PC-9 (cell line): Measurements from ENCODE around the gene C19orf25. TPM values are rescaled to one million over a fixed set of nuclear protein-coding genes. Genes with fewer than 3 reads are reported as not detected.

Experiments used
- BruUV-seq: library from RNA; stranded (reverse); fragments of 400-500 nt; replicated peaks from 2 replicates; lab custom pipeline; 2021; lab: Mats Ljungman, UMichigan
- CTCF ChIA-PET: fragments of 300-600 bp; sonication (Branson Sonifier 250); formaldehyde crosslinking; loops from one replicate; lab custom pipeline; 2022; ENCODE audit warnings: antibody characterized with exemption; lab: Charles Lee
- POLR2A ChIA-PET: fragments of 300-600 bp; sonication (Branson Sonifier 250); formaldehyde crosslinking; loops from one replicate; lab custom pipeline; 2022; ENCODE audit warnings: antibody characterized with exemption; ENCODE audit not compliant: unreplicated experiment; lab: Charles Lee
- DNase-seq, 2 experiments: peaks; one replicate each; pipeline versions ENCODE4 v3.0.0 to v3.0.0-alpha.2; 2015 to 2022; ENCODE audit warnings: mixed read lengths in 1 of 2
- H2AFZ ChIP-seq: fragments of 200-600 bp; sonication (generic); 2 replicates; pipeline ENCODE4 v1.8.1; 2017; ENCODE audit warnings: antibody characterized with exemption
- H3F3A ChIP-seq: fragments of 200-600 bp; sonication (generic); 2 replicates; pipeline ENCODE4 v1.8.1; 2017; ENCODE audit warnings: antibody characterized with exemption, mild to moderate bottlenecking, low read depth; ENCODE audit not compliant: insufficient read depth
- H3K27ac ChIP-seq: fragments of 200-600 bp; sonication (generic); 2 replicates; pipeline ENCODE4 v1.6.1; 2016; ENCODE audit warnings: mixed run types
- H3K27me3 ChIP-seq: fragments of 200-600 bp; sonication (generic); 2 replicates; pipeline ENCODE4 v1.6.1; 2016; ENCODE audit warnings: low read depth, mixed run types; ENCODE audit not compliant: insufficient read depth
- H3K36me3 ChIP-seq: fragments of 200-600 bp; sonication (generic); 2 replicates; pipeline ENCODE4 v1.6.1; 2016; ENCODE audit warnings: low read depth, mixed run types
- H3K4me1 ChIP-seq: fragments of 200-600 bp; sonication (generic); replicated peaks from 2 replicates; pipeline ENCODE4 v1.6.1; 2016; ENCODE audit warnings: mixed run types; ENCODE audit not compliant: insufficient read depth
- H3K4me2 ChIP-seq: fragments of 200-600 bp; sonication (generic); 2 replicates; pipeline ENCODE4 v1.6.1; 2017; ENCODE audit warnings: mixed run types
- H3K4me3 ChIP-seq: fragments of 200-600 bp; sonication (generic); 2 replicates; pipeline ENCODE4 v1.6.1; 2016; ENCODE audit warnings: mixed run types
- H3K79me2 ChIP-seq: fragments of 200-600 bp; sonication (generic); 2 replicates; pipeline ENCODE4 v1.6.1; 2017; ENCODE audit warnings: low read depth, mixed run types
- H3K9me2 ChIP-seq: fragments of 200-600 bp; sonication (generic); 2 replicates; pipeline ENCODE4 v1.8.1; 2017; ENCODE audit warnings: mild to moderate bottlenecking; ENCODE audit not compliant: insufficient read depth
- H3K9me3 ChIP-seq: fragments of 200-600 bp; sonication (generic); 2 replicates; pipeline ENCODE4 v1.8.1; 2016; ENCODE audit warnings: low read depth; ENCODE audit not compliant: insufficient read depth
- H4K20me1 ChIP-seq: fragments of 200-600 bp; sonication (generic); 2 replicates; pipeline ENCODE4 v1.8.1; 2017; ENCODE audit not compliant: insufficient read depth
- EZH2 ChIP-seq: fragments of 200-600 bp; sonication (generic); IDR thresholded peaks from 2 replicates; pipeline ENCODE4 v1.8.0; 2017; ENCODE audit warnings: antibody characterized with exemption, low read depth
- intact Hi-C: fragments of 100-400 bp; cut with micrococcal nuclease; formaldehyde crosslinking; loops from one replicate; pipeline ENCODE4 v1.10.0; 2022; ENCODE audit not compliant: unreplicated experiment
- total RNA-seq: library from RNA; stranded (reverse); gene quantifications from 2 replicates; pipeline ENCODE4 v1.2.3, GENCODE V29; 2021
- TF ChIP-seq, protein P1 (sequence below): fragments of 200-600 bp; sonication (generic); conservative IDR thresholded peaks from 2 replicates; pipeline ENCODE4 v1.6.1; 2017; ENCODE audit warnings: mixed run types, antibody characterized with exemption, mild to moderate bottlenecking, moderate library complexity

The C19orf25 gene
- total RNA-seq, 1 experiment from 2014 or later = 28.0 TPM

DNA sequence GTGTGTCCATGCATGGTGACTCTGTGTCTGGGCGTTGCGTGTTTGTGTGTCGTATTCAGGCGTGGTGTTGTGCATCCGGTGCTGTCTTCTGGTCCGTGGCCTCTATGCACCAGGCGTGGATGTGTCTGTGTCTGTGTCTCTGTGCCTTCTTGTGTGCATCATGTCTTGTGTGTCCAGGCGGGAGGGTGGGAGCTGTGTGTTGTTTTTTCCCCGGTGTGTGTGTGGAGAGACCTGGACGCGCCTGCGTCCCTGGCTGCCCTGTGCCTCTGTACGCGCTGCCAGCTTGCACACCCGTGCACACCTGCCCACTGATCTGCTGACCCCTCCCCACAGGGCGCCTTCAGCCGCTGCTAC lies 45.9 kb upstream of the C19orf25 start:
- ChIA-PET CTCF (no interaction called here), POLR2A (no interaction called here)
- Histone ChIP-seq H3K9me3 (no peaks in the 10 kb centered on the region), H3K4me3 (no peak overlapping the region), H3K4me1 (no peaks in the 10 kb centered on the region), H3K36me3 (no peaks in the 10 kb centered on the region), H3K27ac (no peak overlapping the region), H3K79me2 (no peaks in the 10 kb centered on the region), H3F3A (no peaks in the 10 kb centered on the region), H2AFZ (no peak overlapping the region), H3K9me2 (no peaks in the 10 kb centered on the region), H3K27me3 (0 out of 2 replicates have a peak, but pooled peaks cover 5% of the 10 kb centered on the region), H4K20me1 (no peaks in the 10 kb centered on the region), H3K4me2 (no peak overlapping the region)
- intact Hi-C loops = no loop called here
- BruUV-seq = no TSS peak
- TF ChIP-seq, protein P1, sequence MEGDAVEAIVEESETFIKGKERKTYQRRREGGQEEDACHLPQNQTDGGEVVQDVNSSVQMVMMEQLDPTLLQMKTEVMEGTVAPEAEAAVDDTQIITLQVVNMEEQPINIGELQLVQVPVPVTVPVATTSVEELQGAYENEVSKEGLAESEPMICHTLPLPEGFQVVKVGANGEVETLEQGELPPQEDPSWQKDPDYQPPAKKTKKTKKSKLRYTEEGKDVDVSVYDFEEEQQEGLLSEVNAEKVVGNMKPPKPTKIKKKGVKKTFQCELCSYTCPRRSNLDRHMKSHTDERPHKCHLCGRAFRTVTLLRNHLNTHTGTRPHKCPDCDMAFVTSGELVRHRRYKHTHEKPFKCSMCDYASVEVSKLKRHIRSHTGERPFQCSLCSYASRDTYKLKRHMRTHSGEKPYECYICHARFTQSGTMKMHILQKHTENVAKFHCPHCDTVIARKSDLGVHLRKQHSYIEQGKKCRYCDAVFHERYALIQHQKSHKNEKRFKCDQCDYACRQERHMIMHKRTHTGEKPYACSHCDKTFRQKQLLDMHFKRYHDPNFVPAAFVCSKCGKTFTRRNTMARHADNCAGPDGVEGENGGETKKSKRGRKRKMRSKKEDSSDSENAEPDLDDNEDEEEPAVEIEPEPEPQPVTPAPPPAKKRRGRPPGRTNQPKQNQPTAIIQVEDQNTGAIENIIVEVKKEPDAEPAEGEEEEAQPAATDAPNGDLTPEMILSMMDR = no peak
- TF ChIP-seq EZH2 = no peak
- DNase-seq = no peak

DNA sequence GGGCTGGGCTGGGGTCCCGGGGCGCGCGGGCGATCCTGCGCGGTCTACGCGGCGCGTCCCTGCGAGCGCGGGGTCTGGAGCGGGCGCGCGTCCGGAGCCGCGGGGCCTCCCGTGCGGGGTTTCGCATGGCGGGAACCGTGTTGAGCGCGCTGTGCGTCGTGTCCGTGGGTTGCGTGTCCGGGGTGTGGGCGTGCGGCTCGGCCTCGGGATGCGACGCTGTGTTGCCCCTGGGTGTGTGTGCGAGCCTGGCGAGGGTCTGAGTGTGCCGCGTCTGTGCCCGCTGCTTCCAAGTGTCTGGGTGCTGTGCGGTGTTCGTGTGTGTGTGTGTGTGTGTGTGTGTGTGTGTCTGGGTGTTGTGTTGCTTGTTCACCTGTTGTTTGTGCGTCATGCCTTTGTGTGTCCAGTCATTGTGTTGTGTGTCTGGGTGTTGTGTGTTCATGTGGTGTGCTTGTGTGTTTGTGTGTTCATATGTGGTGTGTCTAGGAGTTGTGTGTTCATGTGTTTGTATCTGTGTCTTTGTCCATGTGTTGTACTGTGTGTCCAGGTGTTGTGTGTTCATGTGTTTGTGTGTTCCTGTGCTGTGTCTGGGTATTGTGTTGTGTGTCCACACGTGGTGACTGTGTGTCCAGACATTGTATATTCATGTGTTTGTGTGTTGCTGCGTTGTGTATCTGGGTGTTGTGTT lies 45.4 kb upstream of the C19orf25 start:
- BruUV-seq = no TSS peak
- H3K27me3 ChIP-seq = no peaks in the 10 kb centered on the region
- no peaks in the 10 kb centered on the region for H3K36me3 ChIP-seq
- H3K4me1 ChIP-seq = no peaks in the 10 kb centered on the region
- CTCF ChIA-PET = no interaction called here
- H3K79me2 ChIP-seq = no peaks in the 10 kb centered on the region
- H3K4me2 ChIP-seq = no peak overlapping the region
- H3F3A ChIP-seq = no peaks in the 10 kb centered on the region
- TF ChIP-seq EZH2 = no peak
- TF ChIP-seq, protein P1 = no peak
- H3K9me2 ChIP-seq = no peaks in the 10 kb centered on the region
- H3K4me3 ChIP-seq = no peak overlapping the region
- POLR2A ChIA-PET = no interaction called here
- H4K20me1 ChIP-seq = no peaks in the 10 kb centered on the region
- no peaks in the 10 kb centered on the region for H3K9me3 ChIP-seq
- intact Hi-C loops = no loop called here
- H3K27ac ChIP-seq = no peak overlapping the region
- no peak for DNase-seq
- no peak overlapping the region for H2AFZ ChIP-seq

DNA sequence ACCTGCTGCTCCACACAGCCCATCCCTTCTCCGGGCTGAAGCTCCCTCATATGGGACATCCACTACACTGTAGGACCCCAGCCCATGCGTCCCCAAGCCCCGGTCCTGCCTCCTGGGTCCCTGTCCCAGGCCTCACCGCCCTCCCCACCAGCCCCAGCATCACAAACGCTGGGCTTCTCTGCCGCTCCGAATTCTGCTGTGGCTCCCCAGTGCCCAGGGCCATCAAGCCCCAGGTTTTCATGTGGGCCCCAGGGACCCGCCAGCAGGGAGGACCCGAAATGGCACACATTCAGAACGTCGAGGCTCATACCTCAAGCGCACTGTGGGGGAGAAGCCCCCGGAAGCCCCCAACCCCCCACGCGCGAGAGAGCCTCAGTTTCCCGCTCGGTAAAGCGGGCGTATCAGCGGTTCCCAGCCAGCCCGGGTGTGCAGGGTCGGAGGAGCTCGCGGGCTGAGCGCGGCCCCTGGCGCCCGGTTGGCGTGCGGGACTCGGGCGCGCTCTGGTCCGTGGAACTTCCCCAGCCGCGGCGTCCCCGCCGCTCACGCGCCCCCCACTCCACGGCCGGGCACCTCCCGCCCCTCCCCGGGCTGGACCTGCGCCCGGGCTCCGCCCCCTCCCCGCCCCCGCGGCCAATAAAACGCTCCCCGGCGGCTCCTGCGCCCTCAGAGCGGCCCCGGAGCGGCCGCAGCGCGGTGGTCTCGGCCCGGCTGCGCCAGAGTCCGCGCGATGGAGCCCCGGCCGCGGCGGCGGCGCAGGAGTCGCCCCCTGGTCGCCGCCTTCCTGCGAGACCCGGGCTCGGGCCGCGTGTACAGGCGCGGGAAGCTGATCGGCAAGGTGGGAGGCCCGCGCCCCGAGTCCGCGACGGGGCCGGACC lies 44.6 kb upstream of the C19orf25 start, which contains the start of gene PLK5:
Gene PLK5 (plus strand): TSS at position 666 of the 875 bp plus-strand sequence. CDS start 2,920 bp downstream, outside the sequence.
- H3K4me1 ChIP-seq = no peaks in the 10 kb centered on the region
- H3K4me2 ChIP-seq = no peak within 1 kb of the TSS
- intact Hi-C loops = no loop called here
- no peaks in the 10 kb centered on the region for H3K36me3 ChIP-seq
- no peaks in the 10 kb centered on the region for H3K79me2 ChIP-seq
- H3F3A ChIP-seq = no peaks in the 10 kb centered on the region
- ChIA-PET POLR2A (no interaction called here), CTCF (no interaction called here)
- TF ChIP-seq, protein P1 = no peak
- no peak for TF ChIP-seq EZH2
- no peaks in the 10 kb centered on the region for H3K9me3 ChIP-seq
- H3K4me3 ChIP-seq = no peak within 1 kb of the TSS
- DNase-seq = no peak
- H2AFZ ChIP-seq = no peak within 1 kb of the TSS
- no peaks in the 10 kb centered on the region for H4K20me1 ChIP-seq
- no peaks in the 10 kb centered on the region for H3K27me3 ChIP-seq
- BruUV-seq = no TSS peak
- no peaks in the 10 kb centered on the region for H3K9me2 ChIP-seq
- H3K27ac ChIP-seq = no peak within 1 kb of the TSS
